ENCODE results near the gene RNF167.

Gene RNF167

GRCh38 chr17:4938688-4939545 lies 1.2 kb upstream of the RNF167 start:
- DNase-seq (ENCODE audit: low read depth, low spot score): no peak

DNA sequence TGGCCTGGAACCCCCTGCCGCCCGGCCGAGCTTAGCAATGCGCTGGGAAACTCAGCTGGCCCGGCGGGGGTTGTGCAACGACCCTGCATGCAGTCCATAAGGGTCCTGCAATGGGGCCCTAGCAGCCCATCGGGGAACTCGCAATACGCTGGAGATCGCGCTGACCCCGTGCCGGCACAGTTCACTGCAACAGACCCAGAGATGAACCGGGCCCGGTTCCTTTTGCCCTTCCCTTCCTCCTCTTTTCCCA lies 597 bp upstream of the RNF167 start:
- no peak for DNase-seq (ENCODE audit: low read depth, low spot score)

DNA sequence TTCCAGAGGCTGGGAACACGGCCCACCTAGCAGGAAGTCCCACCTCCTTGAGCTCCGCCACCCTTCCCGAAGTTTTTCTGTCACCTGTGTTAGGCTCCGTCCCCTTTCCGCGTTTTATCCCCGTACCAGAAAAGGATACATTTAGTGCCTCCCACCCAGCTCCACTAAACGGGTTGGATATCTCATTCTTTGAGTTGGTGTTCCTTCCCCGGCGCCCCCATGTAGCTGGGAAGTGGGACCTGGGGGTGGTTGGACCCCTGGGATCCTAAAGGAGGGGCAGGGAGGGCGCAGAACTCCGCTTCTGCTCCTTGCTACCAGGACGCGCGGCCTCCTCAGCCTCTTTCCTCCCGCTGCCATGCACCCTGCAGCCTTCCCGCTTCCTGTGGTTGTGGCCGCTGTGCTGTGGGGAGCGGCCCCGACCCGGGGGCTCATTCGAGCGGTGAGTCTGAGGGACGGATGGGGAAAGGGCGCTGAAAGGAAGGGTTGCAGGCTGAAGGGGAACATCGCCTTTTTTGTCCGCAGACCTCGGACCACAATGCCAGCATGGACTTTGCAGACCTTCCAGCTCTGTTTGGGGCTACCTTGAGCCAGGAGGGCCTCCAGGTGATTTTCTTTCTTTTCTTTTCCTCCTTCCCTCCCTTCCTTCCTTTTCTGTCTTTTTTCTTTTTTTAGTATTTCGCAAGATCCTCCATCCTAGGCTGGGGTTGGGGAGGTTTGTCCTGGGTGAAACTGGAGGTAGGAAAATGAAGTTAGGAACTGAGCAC lies 669 bp downstream of the RNF167 start:
- no peak for DNase-seq (ENCODE audit: low read depth, low spot score)

- no peak for DNase-seq (ENCODE audit: low read depth, low spot score)
Observed at GRCh38 chr17:4941319-4941610, 1.2 kb downstream of the RNF167 start.

DNA sequence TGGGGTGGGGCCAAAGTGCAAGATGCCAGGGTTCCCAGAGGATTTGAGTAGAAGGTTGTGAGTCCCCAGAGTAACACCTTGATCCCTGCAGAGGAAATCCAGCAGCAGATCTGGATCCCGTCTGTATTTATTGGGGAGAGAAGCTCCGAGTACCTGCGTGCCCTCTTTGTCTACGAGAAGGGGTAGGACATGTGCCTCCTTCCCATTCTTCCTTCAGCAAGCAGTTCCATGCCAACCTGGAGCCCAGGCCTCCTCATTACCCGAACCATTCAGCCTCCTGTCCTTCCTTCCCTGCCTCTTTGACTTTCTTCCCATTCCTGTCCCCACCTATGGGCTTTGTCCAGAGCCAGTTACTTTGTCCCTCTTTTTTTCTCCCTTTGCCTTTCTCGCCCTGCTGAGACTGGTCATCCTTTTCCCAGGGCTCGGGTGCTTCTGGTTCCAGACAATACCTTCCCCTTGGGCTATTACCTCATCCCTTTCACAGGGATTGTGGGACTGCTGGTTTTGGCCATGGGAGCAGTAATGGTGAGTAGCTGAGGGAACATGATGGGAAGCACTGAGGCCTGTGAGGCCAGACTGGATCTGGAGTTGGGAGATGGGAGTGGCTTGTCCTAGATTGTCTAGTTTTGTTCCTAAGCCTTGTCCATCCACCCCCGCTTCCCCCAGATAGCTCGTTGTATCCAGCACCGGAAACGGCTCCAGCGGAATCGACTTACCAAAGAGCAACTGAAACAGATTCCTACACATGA lies 2.9 kb downstream of the RNF167 start:
- DNase-seq (ENCODE audit: low read depth, low spot score): no peak

DNA sequence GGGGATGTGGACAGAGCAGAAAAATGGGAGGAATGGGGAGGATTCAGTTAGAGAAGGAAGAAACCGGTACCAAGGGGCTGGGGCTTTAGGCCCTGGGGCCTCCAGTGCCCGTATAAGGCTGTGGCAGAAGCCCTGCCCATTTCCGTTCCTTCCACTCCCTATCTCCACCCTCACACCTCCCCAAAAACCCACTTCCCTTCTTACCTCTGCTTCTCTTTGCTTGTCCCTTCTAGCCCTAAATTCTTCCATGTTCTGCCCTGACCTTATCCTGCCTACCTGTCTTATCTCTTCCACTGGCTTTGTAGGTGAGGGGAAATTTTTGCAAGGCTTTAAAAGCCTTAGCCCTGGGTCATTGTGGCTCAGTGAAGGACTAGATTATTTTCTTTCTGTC lies 4.1 kb downstream of the RNF167 start:
- no peak for DNase-seq (ENCODE audit: low read depth, low spot score)

DNA sequence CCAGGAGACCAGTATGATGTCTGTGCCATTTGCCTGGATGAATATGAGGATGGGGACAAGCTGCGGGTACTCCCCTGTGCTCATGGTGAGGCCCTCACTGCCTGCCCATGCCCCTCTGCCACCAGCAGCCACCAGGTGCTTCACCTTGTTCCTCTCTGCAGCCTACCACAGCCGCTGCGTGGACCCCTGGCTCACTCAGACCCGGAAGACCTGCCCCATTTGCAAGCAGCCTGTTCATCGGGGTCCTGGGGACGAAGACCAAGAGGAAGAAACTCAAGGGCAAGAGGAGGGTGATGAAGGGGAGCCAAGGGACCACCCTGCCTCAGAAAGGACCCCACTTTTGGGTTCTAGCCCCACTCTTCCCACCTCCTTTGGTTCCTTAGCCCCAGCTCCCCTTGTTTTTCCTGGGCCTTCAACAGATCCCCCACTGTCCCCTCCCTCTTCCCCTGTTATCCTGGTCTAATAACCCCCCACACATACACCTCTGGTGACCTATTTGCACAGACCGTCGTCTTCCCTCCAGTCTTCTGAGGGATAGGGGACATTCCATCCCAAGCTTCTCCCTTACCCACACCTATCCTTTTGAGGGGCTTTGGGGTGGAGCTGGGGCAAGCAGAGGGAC lies 4.6 kb downstream of the RNF167 start:
- DNase-seq (ENCODE audit: low read depth, low spot score): no peak

GRCh38 chr17:4945176-4945943 lies 5.3 kb downstream of the RNF167 start:
- no peak for DNase-seq (ENCODE audit: low read depth, low spot score)

DNA sequence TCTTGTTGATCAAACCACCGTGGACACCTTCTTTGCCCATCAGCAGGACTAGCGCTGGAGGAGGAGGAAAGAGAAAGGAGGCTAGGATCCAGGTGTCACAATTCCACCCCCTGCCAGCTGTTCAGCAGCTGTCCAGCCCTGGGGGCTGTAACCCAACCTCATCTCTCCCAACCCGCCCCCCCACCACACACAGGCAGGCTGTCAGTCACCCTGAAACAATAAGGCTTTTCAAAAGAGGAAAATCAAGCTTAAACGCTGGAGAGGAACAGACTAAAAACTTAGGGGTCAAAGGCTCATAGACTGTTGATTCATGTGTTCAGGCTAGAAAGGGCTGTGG lies 5.8 kb downstream of the RNF167 start:
- DNase-seq (ENCODE audit: low read depth, low spot score): no peak

DNA sequence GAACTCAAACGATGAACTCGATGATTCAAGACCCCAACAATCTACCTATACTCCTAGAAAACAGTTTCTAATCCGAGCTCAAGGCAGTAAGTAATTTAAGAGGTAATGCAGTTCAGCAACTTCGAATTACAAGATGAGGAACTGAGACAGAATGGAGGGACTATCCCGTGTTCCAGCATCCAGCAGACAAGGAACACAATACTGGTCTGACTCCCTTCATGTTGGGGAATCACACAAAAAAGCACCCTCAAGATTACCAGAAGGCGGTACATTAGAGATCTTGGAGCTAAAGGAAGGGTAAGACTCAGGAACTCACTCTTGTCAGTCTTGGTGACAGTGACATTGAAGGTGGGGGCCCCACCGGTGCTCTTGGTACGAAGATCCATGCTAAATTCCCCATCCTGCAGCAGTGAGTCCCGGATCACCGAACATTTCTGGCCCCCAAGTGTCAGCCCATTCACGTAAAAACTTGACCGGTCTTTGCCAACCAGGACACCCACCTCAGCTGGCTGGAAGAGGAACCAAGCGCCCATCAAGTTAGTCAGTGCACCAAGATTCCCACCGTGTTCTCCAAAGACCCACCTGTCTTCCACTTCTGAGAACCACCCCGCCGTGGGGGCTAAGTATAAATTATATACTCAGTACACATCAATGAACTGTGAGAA lies 6.4 kb downstream of the RNF167 start:
- DNase-seq (ENCODE audit: low read depth, low spot score): no peak

- no peak for DNase-seq (ENCODE audit: low read depth, low spot score)
Observed at GRCh38 chr17:4947010-4947410, 6.9 kb downstream of the RNF167 start.

- no peak for DNase-seq (ENCODE audit: low read depth, low spot score)
Observed at GRCh38 chr17:4947411-4948165, 7.5 kb downstream of the RNF167 start.

DNA sequence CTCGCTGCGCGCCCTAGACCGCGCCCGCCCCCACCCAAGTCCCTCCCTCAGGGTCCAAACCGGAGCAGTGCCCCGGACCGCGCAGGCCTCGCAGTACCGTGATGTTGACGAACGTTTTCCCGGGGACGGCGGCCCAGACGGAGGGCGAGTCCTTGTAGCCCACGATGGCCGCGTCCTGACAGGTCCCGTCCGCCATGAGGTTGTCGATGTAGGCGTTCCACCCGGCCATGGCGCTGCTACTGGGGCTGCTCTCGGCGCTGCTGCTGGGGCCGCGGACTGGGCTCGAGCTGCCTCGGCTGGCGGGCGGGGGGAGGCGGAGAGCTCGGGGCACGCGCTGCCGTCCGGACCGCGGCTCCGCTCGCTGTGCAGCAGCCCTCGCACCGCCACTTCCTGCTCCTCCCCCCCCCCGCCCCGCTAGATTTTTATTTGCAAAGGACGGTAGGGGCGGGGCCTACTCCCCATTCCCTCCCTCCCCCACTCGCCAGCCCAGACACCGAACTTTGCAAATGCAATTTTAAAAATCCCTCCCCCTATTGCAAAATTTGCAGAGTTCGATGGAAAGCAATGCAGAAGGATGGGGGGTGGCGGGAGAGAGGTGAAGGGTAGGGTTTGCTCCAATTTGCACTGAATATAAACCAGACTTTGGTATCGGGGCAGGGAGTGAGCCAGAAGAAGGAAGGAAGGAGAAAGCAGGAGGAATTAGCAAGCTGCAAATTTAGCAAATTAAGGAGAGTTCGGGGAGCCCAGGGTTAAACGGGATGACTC lies 8.3 kb downstream of the RNF167 start, which contains the start of gene PFN1:
Gene PFN1 (minus strand): TSS at position 365 of the 765 bp plus-strand sequence. CDS start 136 bp downstream, at position 229.
- no peak for DNase-seq (ENCODE audit: low read depth, low spot score)

GRCh38 chr17:4948931-4949320 lies 8.9 kb downstream of the RNF167 start:
- no peak for DNase-seq (ENCODE audit: low read depth, low spot score)

- no peak for DNase-seq (ENCODE audit: low read depth, low spot score)
Observed at GRCh38 chr17:4949321-4950074, 9.4 kb downstream of the RNF167 start.

DNA sequence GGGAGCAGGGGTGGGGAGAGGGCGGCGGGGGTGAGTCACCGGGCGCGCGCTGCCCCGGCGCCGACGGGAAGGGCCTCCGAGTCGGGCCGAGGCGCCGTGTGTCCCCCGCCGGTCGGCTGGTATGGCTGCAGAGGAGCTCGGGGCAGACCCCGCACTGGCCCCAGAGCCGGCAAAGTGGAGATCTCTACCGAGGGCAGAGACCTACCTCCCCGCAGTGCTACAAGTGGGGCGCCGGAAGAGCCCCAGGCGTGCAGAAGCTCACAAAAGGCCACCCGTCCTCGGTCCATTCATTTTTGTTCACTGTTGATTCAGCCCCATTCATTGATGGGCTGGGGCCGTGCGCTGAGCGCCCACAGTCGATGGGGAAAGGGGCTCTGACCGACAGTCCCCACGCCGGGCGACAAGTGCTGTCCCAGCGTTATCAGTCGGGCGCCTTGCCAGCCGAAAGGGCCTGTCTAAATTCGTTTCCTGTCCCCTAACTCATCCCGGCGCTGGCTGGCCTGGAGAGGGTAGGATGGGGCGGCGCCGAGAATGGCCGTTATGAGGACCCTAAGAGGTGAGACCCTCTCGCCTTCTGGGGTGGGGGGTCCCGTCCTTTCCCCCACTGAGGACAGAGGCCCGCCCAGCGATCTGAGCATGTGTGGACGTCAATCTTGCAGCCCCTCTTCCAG lies 10.1 kb downstream of the RNF167 start:
- no peak for DNase-seq (ENCODE audit: low read depth, low spot score)

- DNase-seq (ENCODE audit: low read depth, low spot score): no peak
Observed at GRCh38 chr17:4950746-4951204, 10.7 kb downstream of the RNF167 start, which contains the start of gene ENO3. TSS of gene ENO3 (plus strand) at chr17:4951119. CDS start at chr17:4951830, 711 bp downstream.

GRCh38 chr17:4951486-4951885 lies 11.4 kb downstream of the RNF167 start:
- DNase-seq (ENCODE audit: low read depth, low spot score): no peak
